GM19239 (cell line): ENCODE measurements around the gene PPM1D.
"Not testable (repeated sequence)": the region's sequence is repeated elsewhere in the genome, so short reads cannot be mapped to it uniquely, and the experiment has no call there.

Source experiments
- DNase-seq: peaks from one replicate; pipeline ENCODE4 v3.0.0; 2011; ENCODE audit warnings: low spot score; ENCODE audit not compliant: insufficient read length
- FAIRE-seq: peaks from 2 replicates; lab custom pipeline; 2011; peaks lifted over from hg19 to GRCh38; lab: Jason Lieb, UNC

The PPM1D gene

DNA sequence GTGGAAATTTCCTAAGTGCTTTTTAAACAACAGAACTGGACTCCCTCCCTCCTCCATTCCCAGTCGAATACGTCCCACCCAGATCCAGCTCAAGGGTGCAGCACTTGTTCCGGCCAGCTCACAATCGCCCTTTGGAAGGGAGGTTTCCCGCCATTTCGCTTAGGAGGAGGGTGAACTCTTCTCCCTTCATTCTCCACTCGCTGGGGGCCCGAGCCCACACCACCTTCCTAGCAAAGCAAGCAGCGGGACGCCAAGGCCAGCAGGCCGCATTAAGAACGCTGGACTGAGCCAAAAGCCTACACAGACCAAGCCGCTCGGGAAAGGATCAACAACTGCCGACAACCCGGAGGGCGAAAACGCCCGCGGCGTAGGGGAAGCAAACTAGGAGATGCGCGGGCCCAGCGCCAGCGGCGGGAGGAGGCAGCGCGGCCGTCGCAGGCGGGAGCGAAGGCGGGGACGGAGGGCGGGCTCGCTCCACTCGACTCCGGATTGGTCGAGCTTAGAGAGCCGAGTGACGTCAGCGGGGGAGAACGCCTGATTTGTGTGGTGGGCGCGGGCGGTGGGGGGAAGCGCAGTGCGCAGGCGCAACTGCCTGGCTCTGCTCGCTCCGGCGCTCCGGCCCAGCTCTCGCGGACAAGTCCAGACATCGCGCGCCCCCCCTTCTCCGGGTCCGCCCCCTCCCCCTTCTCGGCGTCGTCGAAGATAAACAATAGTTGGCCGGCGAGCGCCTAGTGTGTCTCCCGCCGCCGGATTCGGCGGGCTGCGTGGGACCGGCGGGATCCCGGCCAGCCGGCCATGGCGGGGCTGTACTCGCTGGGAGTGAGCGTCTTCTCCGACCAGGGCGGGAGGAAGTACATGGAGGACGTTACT, at the start of gene PPM1D:
PPM1D (plus strand) TSS at position 574 of the 870 bp plus-strand sequence; CDS start at position 796, 222 bp downstream.
- FAIRE-seq (peak; percentile 92), DNase-seq (peak; percentile 93)

DNA sequence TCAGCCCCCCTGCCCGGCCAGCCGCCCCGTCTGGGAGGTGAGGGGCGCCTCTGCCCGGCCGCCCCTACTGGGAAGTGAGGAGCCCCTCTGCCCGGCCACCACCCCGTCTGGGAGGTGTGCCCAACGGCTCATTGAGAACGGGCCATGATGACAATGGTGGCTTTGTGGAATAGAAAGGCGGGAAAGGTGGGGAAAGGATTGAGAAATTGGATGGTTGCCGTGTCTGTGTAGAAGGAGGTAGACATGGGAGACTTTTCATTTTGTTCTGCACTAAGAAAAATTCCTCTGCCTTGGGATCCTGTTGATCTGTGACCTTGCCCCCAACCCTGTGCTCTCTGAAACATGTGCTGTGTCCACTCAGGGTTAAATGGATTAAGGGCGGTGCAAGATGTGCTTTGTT, 47.7 kb upstream of the PPM1D start:
- FAIRE-seq, DNase-seq: not testable (repeated sequence)

DNA sequence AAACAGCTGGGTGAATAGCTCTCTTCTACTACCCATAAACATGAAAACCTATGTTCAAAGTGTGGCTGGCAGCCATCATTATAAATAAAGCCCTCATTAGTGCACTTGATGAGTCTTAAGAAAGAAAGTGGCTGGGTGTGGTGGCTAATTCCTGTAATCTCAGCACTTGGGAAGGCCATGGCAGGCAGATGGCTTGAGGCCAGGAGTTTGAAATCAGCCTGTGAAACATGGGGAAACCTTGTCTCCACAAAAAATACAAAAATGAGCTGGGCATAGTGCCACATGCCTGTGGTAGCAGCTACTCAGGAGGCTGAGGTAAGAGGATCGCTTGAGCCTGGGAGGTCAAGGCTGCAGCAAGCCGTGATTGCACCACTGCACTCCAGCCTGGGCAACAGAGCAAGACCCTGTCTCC, 45.6 kb upstream of the PPM1D start:
- no peak for DNase-seq
- FAIRE-seq: no peak

DNA sequence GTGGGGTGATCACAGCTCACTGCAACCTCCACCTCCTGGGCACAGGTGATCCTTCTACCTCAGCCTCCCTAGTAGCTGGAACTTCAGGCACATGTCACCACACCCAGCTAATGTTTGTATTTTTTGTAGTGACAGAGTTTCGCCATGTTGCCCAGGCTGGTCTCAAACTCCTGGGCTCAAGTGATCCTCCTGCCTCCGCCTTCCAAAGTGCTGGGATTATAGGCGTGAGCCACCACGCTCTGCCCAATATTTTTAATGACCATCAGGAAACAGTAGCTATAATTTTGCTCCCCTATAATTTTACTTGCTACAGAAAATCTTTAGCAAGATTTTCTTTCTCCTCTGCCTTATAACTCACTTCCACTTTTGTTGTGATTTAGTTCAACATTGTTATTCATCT, 44.2 kb upstream of the PPM1D start:
- FAIRE-seq (no peak), DNase-seq (no peak)

DNA sequence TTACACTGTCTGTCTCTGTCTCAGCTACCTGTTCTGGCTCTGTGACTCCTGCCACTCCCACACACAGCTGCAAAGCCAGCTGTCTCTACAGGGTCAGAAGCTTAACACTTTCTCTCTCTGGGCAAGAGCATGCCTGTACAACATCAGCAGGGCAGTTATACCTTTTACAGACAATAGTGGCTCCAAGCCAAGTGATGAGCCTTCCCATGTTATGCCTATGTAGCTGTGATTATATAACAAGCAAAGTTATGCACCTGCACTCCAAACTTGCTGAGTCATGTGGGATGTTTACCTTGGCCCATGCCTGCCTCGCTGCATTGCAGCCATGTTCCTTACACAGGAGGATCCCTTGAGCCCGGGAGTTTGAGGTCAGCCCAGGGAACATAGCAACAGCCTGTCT, 42.2 kb upstream of the PPM1D start:
- FAIRE-seq (no peak), DNase-seq (no peak)

DNA sequence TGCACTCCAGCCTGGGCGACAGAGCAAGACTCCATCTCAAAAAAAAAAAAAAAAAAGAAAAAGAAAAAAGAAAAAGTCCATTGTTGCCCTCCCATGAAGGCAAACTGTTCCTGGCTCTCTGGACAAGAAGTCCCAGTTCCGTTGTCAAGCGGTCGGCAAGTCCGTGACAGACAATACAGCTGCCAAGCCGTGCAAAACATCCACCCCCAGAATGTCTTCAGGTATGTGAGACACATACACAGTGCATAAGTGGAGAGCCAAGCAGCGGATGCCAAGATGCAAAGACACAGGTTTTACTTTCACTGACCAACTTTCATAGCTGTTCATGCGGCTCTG, 40.4 kb upstream of the PPM1D start:
- no peak for DNase-seq
- FAIRE-seq: no peak

DNA sequence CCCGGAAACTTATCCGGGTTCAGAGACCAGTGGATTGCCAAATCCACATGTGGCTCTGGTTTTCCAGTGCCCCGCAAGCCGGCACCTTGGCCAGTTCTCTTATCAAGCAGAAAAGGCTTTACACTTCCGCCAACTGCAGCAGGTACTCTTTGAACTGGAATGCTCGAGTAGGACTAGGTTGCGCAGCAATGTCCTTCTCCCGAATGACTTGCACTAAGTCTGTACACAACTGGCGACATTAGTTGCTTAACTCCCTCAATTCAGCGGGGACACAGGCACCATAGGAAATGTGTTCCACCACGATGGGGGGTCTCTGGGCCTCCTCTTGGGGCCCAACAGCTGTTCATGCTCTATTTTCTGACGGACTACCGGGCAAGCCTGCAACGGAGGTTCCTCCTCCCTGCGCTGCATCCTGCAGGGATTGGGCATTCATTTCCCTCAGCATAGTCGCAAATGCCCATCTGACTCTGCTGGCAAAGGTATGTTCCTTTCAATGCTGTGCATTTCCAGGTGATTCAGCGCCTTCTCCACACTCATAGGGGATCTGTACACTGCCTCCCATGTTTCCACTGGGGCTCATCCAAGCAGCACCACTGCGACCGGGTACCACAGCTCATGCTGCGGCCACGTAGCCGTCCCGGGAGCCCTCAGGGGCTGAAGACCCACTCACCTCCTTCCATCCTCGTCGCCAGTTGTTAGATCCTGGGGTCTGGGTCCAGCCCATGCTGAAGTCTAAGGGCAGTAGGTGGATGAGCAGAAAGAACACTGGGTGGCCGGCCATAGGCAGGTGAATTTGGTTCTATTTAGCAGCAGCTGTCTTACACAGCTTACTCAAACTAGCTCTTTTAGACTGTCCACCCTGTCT, 39.8 kb upstream of the PPM1D start:
- no peak for DNase-seq
- no peak for FAIRE-seq

DNA sequence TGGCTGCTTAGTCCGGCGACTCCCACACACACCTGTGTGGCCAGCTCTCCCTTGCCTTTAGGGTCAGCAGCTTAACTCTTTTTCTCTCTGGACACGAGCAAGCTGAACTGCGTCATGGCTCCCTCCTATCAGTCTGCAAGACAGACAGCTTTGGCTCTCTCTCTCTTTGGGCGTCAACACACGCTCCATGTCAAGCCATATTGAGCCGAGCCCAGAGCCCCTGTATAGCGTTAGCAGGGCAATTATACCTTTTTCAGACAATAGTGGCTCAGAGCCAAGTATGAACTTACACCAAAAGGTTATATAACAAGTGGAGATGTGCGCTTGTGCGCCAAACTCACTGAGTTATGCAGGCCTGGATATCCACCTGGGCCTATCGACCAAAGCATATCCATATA, 39.1 kb upstream of the PPM1D start:
- no peak for DNase-seq
- FAIRE-seq: no peak

DNA sequence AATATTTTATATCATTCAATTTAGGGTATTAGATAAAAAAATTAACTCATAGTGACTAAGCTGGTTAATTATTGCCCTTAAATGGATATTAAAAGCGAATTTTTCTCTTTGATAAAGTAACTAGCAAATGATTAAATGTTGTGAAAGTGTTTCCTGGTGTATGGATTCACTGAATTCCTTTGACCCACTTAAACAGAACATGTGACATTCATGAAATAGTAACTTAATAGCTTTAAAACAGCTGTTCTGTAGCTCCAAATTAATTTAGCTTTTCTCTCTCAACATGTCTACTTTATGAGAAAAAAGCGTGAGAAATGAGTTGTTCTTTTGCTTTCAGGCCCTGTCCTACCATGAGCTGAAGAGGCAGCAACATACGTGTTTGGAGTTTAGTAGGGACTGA, 37.6 kb upstream of the PPM1D start:
- FAIRE-seq: no peak

DNA sequence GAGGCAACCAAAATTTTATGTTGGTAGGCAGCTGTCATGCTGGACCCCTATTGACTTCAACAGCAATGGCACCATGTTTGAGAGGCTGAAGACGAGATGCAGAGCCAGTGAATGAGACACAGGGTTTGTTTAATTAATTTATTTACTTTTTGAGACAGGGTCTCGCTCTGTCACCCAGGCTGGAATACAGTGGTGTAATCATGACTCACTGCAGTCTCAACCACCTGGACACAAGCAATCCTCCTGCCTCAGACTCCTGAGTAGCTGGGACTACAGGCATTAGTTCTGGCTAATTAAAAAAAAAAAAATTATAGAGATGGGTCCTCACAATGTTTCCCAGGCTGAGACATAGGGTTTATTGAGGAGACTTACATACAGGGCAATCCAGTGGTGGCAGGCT, 36.2 kb upstream of the PPM1D start:
- DNase-seq: no peak

More for the DNA sequence above, 37.6 kb upstream of the PPM1D start:
- DNase-seq: no peak

DNA sequence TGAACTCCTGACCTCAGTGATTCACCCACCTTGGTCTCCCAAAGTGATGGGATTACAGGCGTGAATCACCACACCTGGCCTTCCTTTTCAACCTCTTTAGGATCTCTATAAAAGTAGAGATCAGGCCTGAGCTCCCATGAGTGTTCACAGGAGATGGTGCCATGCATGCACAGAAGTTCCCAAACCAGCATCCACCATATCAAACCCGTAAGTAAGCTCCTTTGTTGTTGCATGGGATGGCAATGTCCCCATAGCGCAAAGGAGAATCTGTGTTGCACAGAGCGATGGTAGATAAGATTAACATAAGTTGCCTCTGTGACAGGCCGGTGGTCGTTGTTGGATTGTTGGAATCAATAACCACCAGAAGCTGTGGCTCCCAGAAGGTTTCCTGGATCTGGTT, 34.8 kb upstream of the PPM1D start:
- DNase-seq (no peak), FAIRE-seq (no peak)

More for the DNA sequence above, 36.2 kb upstream of the PPM1D start:
- no peak for FAIRE-seq

DNA sequence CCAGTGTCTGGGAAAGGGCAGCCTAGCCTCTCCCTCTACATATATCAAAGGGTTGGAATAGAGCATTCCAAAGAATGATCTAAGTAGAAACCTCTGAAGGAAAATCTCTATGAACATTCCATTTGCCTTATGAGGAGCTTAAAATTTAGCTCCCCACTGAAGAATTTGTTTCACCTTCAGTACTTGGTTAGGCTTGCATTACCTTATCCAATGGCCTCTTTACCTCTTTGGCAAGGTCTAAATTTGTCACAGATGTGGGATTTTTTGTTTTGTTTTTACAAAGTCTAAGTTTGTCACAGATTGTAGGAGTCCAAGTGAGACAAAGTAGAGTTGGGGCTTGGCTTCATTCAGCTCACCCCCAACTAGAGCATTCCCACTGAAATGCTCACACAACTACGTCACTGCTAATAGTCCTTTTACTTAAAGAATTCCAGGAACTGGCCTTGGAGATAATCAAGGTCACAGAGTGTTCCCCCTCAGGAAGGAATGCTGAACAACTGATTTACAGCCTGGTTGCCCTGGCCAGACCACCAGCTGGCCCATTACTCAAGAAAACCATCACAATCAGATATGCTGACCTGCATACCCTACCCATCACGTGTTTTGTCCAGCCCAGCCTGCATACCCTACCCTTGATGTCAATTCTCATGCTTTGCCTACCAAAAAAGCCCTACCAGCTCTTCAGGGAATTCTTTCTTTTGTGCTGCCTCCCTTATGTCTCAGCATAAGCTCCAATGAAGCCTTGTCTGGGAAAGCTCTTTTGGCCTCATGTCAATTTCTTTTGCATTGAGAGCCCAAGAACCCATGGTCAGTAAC, 26.5 kb upstream of the PPM1D start:
- FAIRE-seq (no peak), DNase-seq (no peak)

DNA sequence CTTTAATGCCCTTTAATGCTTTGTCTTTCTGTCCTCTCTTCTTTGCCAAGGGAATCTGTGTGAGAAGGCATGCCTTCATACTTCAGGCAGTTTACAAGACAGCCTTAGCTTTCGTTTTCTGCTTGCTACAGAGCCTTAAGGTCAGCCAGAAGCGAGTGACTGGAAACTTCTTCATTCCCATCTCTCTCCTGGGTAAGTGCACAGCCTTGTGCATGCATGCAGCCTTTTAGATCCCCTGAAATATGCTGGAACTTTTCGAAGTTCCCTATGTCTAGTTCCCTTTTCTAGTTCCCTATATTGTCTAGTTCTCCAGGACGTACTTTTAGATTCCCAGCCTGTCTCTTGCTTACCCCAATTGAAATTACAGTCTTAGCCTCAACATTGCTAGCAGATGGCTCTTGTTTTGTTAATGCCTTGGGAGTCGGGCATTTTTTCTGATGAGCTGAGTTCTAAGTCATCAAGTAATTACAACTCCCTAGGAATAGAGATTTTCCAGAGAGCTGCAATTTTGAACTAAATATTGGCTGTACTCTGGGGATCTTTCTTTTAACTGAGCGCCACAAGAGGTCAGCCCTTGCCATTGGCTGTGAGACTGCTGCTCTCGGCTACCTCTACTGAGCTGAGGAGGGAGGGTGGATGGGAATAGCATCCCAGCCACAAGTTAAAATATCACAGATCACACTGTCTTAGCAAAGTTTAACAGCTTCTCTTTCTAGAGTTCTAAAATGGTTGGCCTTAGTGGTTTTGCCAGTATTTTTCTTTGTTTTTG, 22.7 kb upstream of the PPM1D start:
- peak; percentile 90 for FAIRE-seq
- no peak for DNase-seq

DNA sequence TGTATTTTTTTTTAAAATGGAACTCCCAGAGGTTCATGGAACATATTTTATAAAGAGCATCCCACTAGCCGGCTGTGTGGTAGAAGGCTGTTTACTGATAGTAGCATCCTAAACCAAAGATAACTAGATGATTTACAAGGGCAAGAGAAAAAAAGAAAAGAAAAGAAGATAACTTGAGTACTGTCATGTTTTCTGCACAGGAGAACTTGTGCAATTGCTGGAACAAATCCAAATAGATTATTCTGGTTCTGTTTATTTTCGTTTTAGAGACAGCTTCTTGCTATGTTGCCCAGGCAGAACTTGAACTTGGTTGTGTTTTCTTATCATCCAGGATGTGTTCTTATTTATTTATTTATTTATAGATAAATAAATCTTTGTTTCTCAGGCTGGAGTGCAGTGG, 20.9 kb upstream of the PPM1D start:
- DNase-seq (no peak), FAIRE-seq (no peak)

DNA sequence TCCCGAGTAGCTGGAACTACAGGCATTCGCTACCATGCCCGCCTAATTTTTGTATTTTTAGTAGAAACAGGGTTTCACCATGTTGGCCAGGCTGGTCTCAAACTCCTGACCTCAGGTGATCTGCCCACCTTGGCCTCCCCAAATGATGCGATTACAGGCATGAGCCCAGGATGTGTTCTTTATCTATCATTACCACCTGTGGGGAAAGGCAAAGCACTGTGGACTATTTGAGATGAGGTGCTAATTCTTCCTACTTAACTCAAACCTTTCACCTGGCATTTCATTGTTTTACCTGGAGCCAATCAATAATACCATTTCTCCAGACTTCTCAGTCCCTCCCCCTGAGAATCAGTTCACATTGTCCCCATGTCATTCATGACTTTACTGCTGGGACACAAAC, 20.4 kb upstream of the PPM1D start:
- FAIRE-seq (no peak), DNase-seq (no peak)

DNA sequence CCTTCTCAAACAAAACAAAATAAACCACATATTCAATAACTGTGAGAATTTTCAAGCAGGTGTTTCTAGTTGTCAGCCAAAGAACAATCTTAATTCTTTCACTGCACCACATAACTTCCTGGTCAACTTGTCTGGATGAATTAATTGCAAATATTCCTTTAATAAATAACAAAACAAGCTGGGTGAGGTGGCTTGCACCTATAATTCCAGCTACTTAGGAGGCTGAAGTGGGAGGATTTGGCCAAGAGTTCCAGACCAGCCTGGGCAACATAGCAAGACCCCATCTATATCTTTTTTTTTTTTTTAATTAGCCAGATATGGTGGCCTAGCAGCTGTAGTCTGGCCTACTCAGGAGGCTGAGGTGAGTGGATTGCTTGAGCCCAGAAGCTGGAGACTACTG, 17.0 kb upstream of the PPM1D start:
- FAIRE-seq: no peak
- DNase-seq: no peak

DNA sequence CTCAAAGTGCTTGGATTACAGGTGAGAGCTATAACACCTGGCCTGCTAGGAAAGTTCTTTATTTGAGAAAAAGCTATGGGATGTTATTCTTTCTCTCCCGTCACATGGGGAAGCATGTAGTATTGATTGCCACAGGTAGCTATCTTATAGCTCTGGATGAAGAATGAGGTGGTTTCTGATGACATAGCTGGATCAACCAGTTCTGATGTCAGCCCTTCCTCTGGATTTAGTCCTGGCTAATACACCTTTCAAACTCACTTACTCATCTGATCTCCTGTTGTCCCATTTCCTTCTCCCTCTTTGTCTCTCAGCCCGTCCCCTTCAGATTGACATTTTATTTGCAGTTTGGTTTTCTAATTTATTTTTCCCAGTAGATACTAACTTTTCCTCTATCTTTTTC, 14.1 kb upstream of the PPM1D start:
- FAIRE-seq (no peak), DNase-seq (no peak)

DNA sequence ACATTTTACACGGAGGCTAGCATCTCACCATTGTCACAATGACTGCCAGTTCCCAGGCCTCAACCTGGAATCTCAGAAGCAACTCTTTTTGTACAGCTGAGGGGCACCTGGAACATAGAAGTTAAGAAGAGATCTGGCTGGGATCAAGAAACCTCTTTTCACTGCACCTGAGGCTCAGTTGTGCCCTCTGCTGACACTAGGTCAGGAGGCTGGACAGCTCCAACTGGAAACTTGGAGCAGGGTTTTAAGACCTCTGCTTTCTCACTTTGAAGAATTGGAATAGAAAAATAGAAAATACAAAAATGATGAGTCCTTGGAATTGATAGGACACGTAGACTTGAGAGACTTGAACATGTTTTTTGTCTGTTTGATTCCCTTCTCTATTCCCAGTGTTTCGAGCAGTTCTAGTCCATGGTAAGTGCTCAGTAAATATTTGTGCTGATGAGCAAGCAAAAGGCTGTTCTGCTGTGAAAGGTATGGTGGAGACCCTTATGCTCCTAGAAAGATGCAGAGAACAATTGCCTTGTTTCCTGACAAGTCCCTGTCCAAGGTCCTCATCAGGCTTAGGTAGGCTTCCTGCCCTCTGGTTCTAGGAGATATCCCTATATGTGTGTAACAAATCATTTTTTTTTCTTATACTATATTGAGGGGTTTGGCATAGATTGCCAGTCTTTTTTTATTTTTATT, 13.6 kb upstream of the PPM1D start:
- FAIRE-seq: no peak

DNA sequence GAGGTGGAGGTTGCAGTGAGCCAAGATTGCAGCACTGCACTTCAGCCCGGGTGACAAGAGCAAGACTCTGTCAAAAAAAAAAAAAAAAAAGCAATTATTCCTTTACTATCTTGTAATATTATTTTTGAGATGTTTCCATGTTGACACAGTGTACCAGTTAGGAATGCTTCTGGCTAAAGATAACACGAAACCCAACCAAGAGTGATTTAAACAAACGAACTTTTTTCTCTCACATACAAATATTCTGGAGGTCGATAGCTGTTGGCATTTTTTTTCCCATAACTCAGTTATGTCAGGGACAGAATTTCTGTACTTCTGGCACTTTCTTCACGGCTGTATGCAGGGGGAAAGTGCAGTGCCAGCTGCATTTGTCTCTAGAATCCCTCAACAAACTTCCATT, 9.9 kb upstream of the PPM1D start:
- FAIRE-seq (no peak), DNase-seq (no peak)

More for the DNA sequence above, 13.6 kb upstream of the PPM1D start:
- DNase-seq: no peak
